Measurements from ENCODE around the gene FAAP100.
"Not testable (repeated sequence)": the region's sequence is repeated elsewhere in the genome, so short reads cannot be mapped to it uniquely, and the experiment has no call there.

FAAP100 gene

DNA sequence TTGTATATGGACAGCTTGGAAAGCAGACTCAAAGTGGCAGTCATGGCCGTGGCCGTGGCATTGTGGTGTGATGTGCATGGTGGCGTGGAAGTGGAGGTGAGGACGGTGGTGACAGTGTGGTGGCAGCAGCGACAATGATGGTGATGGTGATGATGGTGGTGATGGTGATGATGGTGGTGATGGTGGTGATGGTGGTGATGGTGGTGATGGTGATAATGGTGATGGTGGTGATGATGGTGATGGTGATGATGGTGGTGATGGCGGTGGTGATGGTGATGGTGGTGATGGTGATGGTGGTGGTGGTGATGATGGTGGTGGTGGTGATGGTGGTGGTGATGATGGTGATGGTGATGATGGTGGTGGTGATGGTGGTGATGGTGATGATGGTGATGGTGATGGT lies 21.1 kb downstream of the FAAP100 start:
- not testable (repeated sequence) for H3K27me3 ChIP-seq (ENCODE audit: insufficient read depth, poor library complexity, severe bottlenecking); H3K4me3 ChIP-seq (replicated peaks; ENCODE audit: insufficient read depth, low read length); H3K27ac ChIP-seq (replicated peaks); DNase-seq (ENCODE audit: low read depth in 1 of 2, low spot score in 1 of 2)

DNA sequence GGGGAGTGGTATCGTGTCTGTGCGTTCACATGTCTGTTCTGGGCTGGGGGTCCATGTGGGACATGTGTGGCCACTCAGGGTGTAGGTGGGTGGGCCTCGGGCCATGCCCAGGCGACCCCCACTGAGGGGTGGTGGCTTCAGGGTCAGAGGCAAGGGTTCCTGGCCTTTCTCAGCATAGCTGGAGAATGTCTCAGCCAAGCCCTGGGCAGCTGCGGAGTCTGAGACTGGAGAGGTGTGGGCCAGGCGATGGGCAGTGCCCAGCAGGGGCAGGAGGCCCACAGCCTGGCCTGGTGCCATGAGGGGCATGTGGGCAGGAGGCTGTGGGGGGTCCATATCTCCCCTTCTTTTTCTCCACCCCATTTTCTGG lies 22.7 kb downstream of the FAAP100 start:
- Histone ChIP-seq H3K27me3 (ENCODE audit: insufficient read depth, poor library complexity, severe bottlenecking) (no peaks in the 10 kb centered on the region), H3K27ac (replicated peaks) (no peak overlapping the region), H3K4me3 (replicated peaks; ENCODE audit: insufficient read depth, low read length) (no peak overlapping the region)
- TF ChIP-seq, protein P1, sequence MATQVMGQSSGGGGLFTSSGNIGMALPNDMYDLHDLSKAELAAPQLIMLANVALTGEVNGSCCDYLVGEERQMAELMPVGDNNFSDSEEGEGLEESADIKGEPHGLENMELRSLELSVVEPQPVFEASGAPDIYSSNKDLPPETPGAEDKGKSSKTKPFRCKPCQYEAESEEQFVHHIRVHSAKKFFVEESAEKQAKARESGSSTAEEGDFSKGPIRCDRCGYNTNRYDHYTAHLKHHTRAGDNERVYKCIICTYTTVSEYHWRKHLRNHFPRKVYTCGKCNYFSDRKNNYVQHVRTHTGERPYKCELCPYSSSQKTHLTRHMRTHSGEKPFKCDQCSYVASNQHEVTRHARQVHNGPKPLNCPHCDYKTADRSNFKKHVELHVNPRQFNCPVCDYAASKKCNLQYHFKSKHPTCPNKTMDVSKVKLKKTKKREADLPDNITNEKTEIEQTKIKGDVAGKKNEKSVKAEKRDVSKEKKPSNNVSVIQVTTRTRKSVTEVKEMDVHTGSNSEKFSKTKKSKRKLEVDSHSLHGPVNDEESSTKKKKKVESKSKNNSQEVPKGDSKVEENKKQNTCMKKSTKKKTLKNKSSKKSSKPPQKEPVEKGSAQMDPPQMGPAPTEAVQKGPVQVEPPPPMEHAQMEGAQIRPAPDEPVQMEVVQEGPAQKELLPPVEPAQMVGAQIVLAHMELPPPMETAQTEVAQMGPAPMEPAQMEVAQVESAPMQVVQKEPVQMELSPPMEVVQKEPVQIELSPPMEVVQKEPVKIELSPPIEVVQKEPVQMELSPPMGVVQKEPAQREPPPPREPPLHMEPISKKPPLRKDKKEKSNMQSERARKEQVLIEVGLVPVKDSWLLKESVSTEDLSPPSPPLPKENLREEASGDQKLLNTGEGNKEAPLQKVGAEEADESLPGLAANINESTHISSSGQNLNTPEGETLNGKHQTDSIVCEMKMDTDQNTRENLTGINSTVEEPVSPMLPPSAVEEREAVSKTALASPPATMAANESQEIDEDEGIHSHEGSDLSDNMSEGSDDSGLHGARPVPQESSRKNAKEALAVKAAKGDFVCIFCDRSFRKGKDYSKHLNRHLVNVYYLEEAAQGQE (IDR thresholded peaks at IDR 0.05; ENCODE audit: insufficient replicate concordance, low read depth): no peak
- TF ChIP-seq SPI1 (IDR thresholded peaks at IDR 0.05; ENCODE audit: borderline replicate concordance, low read depth): no peak
- TF ChIP-seq, protein P2, sequence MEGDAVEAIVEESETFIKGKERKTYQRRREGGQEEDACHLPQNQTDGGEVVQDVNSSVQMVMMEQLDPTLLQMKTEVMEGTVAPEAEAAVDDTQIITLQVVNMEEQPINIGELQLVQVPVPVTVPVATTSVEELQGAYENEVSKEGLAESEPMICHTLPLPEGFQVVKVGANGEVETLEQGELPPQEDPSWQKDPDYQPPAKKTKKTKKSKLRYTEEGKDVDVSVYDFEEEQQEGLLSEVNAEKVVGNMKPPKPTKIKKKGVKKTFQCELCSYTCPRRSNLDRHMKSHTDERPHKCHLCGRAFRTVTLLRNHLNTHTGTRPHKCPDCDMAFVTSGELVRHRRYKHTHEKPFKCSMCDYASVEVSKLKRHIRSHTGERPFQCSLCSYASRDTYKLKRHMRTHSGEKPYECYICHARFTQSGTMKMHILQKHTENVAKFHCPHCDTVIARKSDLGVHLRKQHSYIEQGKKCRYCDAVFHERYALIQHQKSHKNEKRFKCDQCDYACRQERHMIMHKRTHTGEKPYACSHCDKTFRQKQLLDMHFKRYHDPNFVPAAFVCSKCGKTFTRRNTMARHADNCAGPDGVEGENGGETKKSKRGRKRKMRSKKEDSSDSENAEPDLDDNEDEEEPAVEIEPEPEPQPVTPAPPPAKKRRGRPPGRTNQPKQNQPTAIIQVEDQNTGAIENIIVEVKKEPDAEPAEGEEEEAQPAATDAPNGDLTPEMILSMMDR (IDR thresholded peaks at IDR 0.05; ENCODE audit: insufficient read depth, low read length): no peak
- no peak for DNase-seq (ENCODE audit: low read depth in 1 of 2, low spot score in 1 of 2)

DNA sequence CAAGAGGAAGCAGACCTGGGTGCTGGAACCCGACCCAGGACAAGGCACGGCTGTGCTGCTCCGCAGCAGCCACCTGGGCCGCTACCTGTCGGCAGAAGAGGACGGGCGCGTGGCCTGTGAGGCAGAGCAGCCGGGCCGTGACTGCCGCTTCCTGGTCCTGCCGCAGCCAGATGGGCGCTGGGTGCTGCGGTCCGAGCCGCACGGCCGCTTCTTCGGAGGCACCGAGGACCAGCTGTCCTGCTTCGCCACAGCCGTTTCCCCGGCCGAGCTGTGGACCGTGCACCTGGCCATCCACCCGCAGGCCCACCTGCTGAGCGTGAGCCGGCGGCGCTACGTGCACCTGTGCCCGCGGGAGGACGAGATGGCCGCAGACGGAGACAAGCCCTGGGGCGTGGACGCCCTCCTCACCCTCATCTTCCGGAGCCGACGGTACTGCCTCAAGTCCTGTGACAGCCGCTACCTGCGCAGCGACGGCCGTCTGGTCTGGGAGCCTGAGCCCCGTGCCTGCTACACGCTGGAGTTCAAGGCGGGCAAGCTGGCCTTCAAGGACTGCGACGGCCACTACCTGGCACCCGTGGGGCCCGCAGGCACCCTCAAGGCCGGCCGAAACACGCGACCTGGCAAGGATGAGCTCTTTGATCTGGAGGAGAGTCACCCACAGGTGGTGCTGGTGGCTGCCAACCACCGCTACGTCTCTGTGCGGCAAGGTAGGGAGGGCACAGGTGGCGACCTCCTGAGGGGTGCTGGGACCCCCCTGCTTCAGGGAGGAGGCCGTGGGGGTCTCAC lies 23.3 kb downstream of the FAAP100 start:
- DNase-seq (ENCODE audit: low read depth in 1 of 2, low spot score in 1 of 2): no peak
- no peak overlapping the region for H3K27ac ChIP-seq (replicated peaks)
- no peak overlapping the region for H3K4me3 ChIP-seq (replicated peaks; ENCODE audit: insufficient read depth, low read length)
- TF ChIP-seq SPI1 (IDR thresholded peaks at IDR 0.05; ENCODE audit: borderline replicate concordance, low read depth) (no peak), GABPA (IDR thresholded peaks at IDR 0.05; ENCODE audit: low read depth) (no peak), POLR2AphosphoS5 (IDR thresholded peaks at IDR 0.05; ENCODE audit: low read depth) (no peak)
- TF ChIP-seq, protein P1 (IDR thresholded peaks at IDR 0.05; ENCODE audit: insufficient replicate concordance, low read depth): no peak
- TF ChIP-seq, protein P2 (IDR thresholded peaks at IDR 0.05; ENCODE audit: insufficient read depth, low read length): no peak
- no peaks in the 10 kb centered on the region for H3K27me3 ChIP-seq (ENCODE audit: insufficient read depth, poor library complexity, severe bottlenecking)

DNA sequence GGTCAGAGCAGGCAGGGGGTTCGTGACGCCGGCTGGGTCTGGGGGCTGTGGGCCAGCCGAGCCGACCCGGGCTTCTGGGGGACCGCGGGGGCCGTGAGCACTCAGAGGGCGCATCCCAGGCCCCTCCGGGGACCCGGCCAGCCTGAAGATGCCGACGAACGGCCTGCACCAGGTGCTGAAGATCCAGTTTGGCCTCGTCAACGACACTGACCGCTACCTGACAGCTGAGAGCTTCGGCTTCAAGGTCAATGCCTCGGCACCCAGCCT lies 23.8 kb downstream of the FAAP100 start:
- no peak for TF ChIP-seq GABPA (IDR thresholded peaks at IDR 0.05; ENCODE audit: low read depth)
- TF ChIP-seq, protein P1 (IDR thresholded peaks at IDR 0.05; ENCODE audit: insufficient replicate concordance, low read depth): no peak
- TF ChIP-seq, protein P2 (IDR thresholded peaks at IDR 0.05; ENCODE audit: insufficient read depth, low read length): no peak
- no peak for TF ChIP-seq POLR2AphosphoS5 (IDR thresholded peaks at IDR 0.05; ENCODE audit: low read depth)
- no peak overlapping the region for H3K27ac ChIP-seq (replicated peaks)
- H3K4me3 ChIP-seq (replicated peaks; ENCODE audit: insufficient read depth, low read length): no peak overlapping the region
- DNase-seq (ENCODE audit: low read depth in 1 of 2, low spot score in 1 of 2): no peak
- no peaks in the 10 kb centered on the region for H3K27me3 ChIP-seq (ENCODE audit: insufficient read depth, poor library complexity, severe bottlenecking)

Measured in HL-60 (cell line).